HL-60 (cell line): ENCODE data around the gene SP140L.

Experiments used
- DNase-seq, 2 experiments: peaks; one replicate each; pipeline ENCODE4 v3.0.0-alpha.2; 2010 to 2020; ENCODE audit warnings: low read depth in 1 of 2, low spot score in 1 of 2
- H3K27ac ChIP-seq: fragments of 250-450 bp; sonication (Bioruptor Pico); replicated peaks from 2 replicates; pipeline ENCODE4 v1.5.1; 2020; ENCODE audit warnings: mild to moderate bottlenecking, moderate library complexity
- H3K27me3 ChIP-seq: fragments of 250-450 bp; sonication (Bioruptor Pico); 2 replicates; pipeline ENCODE4 v1.5.1; 2021; ENCODE audit warnings: mild to moderate bottlenecking, moderate library complexity; ENCODE audit not compliant: insufficient read depth, poor library complexity, severe bottlenecking
- H3K4me3 ChIP-seq: replicated peaks from 2 replicates; pipeline ENCODE4 v1.5.1; 2011; ENCODE audit warnings: mild to moderate bottlenecking, control low read depth, low read length; ENCODE audit not compliant: insufficient read depth
- GABPA ChIP-seq: IDR thresholded peaks from 2 replicates; pipeline ENCODE4 v1.6.1; 2012; ENCODE audit warnings: low read depth
- POLR2AphosphoS5 ChIP-seq: IDR thresholded peaks from 2 replicates; pipeline ENCODE4 v1.6.1; 2012; ENCODE audit warnings: low read depth
- SPI1 ChIP-seq: IDR thresholded peaks from 2 replicates; pipeline ENCODE4 v1.6.1; 2012; ENCODE audit warnings: low read depth, mild to moderate bottlenecking, borderline replicate concordance
- TF ChIP-seq, protein P1 (sequence below): IDR thresholded peaks from 2 replicates; pipeline ENCODE4 v1.6.1; 2012; ENCODE audit warnings: low read depth; ENCODE audit not compliant: insufficient replicate concordance
- TF ChIP-seq, protein P2 (sequence below): IDR thresholded peaks from one replicate; pipeline ENCODE4 v1.5.1; 2011; ENCODE audit warnings: low read length, control low read depth, inconsistent platforms; ENCODE audit not compliant: insufficient read depth

SP140L gene

DNA sequence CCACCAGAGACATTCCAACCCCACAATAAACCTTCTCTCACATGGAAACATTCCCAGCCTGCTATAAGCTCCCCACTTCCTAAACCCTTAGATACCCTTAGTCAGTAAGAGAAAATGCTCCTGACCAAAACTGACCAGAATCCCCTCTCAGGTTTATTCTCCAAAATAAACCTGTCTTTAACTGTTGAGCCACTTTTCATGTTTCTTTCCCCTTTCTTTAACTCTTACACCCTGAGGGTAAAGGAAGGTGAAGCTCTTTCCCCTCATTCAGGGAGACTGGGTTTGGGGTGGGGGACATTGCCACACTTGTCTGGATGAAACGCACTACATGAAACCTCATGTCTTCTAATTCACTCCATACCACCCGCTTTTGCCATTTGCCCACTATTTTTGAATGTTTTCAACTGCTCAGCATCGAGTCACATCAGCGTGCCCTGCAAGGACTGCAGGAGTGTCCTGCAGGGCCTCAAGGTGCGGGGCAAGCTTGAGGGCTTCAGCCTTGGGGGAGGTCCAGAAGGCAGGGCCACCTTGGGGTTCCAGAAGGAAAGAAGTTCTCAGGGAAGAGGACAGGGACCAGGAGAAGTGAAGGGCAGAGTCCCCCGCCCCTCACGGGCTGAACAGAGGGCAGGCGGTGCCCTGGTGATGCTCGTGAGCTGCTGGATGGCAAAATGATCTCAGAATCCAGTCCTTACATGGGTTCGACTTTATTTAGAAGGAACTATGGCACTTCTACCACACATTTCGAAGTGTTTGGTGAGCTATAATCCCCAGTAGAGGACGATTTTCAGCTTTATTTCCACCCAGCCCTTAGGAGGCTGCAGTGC, 4.2 kb upstream of the SP140L start:
- H3K27me3 ChIP-seq = no peaks in the 10 kb centered on the region
- no peak for DNase-seq
- H3K27ac ChIP-seq = no peak overlapping the region
- TF ChIP-seq GABPA (no peak), POLR2AphosphoS5 (no peak), SPI1 (no peak)
- TF ChIP-seq, protein P1, sequence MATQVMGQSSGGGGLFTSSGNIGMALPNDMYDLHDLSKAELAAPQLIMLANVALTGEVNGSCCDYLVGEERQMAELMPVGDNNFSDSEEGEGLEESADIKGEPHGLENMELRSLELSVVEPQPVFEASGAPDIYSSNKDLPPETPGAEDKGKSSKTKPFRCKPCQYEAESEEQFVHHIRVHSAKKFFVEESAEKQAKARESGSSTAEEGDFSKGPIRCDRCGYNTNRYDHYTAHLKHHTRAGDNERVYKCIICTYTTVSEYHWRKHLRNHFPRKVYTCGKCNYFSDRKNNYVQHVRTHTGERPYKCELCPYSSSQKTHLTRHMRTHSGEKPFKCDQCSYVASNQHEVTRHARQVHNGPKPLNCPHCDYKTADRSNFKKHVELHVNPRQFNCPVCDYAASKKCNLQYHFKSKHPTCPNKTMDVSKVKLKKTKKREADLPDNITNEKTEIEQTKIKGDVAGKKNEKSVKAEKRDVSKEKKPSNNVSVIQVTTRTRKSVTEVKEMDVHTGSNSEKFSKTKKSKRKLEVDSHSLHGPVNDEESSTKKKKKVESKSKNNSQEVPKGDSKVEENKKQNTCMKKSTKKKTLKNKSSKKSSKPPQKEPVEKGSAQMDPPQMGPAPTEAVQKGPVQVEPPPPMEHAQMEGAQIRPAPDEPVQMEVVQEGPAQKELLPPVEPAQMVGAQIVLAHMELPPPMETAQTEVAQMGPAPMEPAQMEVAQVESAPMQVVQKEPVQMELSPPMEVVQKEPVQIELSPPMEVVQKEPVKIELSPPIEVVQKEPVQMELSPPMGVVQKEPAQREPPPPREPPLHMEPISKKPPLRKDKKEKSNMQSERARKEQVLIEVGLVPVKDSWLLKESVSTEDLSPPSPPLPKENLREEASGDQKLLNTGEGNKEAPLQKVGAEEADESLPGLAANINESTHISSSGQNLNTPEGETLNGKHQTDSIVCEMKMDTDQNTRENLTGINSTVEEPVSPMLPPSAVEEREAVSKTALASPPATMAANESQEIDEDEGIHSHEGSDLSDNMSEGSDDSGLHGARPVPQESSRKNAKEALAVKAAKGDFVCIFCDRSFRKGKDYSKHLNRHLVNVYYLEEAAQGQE = no peak
- TF ChIP-seq, protein P2, sequence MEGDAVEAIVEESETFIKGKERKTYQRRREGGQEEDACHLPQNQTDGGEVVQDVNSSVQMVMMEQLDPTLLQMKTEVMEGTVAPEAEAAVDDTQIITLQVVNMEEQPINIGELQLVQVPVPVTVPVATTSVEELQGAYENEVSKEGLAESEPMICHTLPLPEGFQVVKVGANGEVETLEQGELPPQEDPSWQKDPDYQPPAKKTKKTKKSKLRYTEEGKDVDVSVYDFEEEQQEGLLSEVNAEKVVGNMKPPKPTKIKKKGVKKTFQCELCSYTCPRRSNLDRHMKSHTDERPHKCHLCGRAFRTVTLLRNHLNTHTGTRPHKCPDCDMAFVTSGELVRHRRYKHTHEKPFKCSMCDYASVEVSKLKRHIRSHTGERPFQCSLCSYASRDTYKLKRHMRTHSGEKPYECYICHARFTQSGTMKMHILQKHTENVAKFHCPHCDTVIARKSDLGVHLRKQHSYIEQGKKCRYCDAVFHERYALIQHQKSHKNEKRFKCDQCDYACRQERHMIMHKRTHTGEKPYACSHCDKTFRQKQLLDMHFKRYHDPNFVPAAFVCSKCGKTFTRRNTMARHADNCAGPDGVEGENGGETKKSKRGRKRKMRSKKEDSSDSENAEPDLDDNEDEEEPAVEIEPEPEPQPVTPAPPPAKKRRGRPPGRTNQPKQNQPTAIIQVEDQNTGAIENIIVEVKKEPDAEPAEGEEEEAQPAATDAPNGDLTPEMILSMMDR = no peak
- H3K4me3 ChIP-seq = no peak overlapping the region

DNA sequence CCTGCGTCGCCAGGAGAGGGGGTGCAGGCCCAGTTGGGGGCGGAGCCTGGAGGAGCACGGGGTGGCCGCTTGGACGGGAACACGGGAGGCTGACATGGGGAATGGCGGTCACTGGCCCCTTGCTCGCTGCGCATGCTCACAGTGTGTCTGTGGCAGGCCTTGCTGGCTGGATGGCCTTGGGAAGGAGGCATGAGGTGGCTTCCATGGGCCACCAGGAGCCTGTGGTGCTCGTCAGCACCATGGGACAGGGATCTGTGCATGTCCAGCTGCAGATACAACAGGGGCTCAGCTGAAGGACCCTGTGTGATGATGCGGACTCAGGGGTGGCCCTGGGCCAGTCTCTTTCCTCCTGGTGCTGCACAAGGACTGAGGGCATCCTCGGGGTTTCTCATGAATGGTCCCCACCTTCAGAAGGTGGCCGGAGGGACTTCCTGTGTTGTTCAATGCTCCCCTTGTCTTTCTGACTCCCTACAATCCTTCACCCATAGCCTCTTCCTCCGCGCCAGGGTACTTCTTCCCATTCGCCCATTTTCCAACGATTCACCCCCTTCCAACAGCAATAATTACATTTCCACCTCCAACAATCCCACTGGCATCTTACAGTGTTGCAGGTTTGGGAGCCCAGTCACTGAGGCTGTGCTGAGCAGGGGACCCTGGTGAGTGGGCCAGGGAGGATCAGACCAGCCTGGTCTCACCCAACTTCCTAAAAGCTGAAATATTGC, 3.4 kb upstream of the SP140L start:
- no peak for DNase-seq
- H3K27ac ChIP-seq = no peak overlapping the region
- TF ChIP-seq, protein P2 = peak; percentile 3
- TF ChIP-seq SPI1 = no peak
- TF ChIP-seq GABPA = no peak
- H3K4me3 ChIP-seq = no peak overlapping the region
- H3K27me3 ChIP-seq = no peaks in the 10 kb centered on the region

DNA sequence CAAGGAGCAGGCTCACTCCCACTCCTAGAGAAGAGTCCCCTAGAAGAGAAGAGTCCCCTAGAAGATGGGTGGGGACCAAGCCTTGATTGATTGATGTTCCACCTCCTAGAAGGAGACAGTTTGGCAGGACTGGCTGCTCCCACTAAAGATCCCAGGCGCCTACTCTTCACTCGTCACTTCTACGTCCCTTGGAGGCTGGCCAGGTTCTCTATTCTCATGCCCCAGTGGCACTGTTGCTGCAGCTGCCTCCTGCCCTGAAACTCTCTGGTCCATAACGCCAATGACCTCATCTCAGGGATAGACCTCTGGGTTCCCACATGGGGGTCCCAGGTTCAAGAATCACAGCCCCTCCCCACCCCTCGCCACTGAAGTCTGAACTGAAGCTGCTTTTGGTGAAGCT, 2.5 kb upstream of the SP140L start:
- DNase-seq = no peak

More for the DNA sequence above, 2.5 kb upstream of the SP140L start:
- TF ChIP-seq, protein P1 = no peak
- TF ChIP-seq SPI1 = no peak
- no peak for TF ChIP-seq GABPA
- no peak for TF ChIP-seq POLR2AphosphoS5
- TF ChIP-seq, protein P2 = no peak
- Histone ChIP-seq H3K27me3 (no peaks in the 10 kb centered on the region), H3K27ac (no peak overlapping the region), H3K4me3 (no peak overlapping the region)
